Activated T-cell treated with anti-CD3 and anti-CD28 coated beads, Interleukin-2, amount 50 U/mL, for 48 hours (primary cell): ENCODE measurements around the gene THSD8.

Experiments
- DNase-seq, 2 experiments: peaks; one replicate each; pipeline ENCODE4 v3.0.0-alpha.2; 2020

Gene THSD8

GRCh38 chr19:12779162-12779993 is 22.5 kb upstream of the THSD8 start:
- peak; percentile 44 to 49 for DNase-seq

GRCh38 chr19:12782174-12782423 is 19.8 kb upstream of the THSD8 start:
- no peak for DNase-seq

GRCh38 chr19:12782424-12783290 is 19.2 kb upstream of the THSD8 start:
- DNase-seq, result peak; percentile 92 to 94

GRCh38 chr19:12783291-12783848 is 18.5 kb upstream of the THSD8 start:
- DNase-seq, result no peak

- peak; percentile 49 to 61 for DNase-seq
Measured at GRCh38 chr19:12783849-12784393, 17.9 kb upstream of the THSD8 start.

- DNase-seq, result no peak
Measured at GRCh38 chr19:12784394-12784870, 17.4 kb upstream of the THSD8 start.

- peak; percentile 56 to 59 for DNase-seq
Measured at GRCh38 chr19:12784871-12785430, 16.9 kb upstream of the THSD8 start.

GRCh38 chr19:12785431-12786031 is 16.3 kb upstream of the THSD8 start:
- peak in 1 of 2 experiments; percentile 44 for DNase-seq

- DNase-seq, result peak in 1 of 2 experiments; percentile 46
Measured at GRCh38 chr19:12786141-12786870, 15.6 kb upstream of the THSD8 start.

- DNase-seq, result no peak
Measured at GRCh38 chr19:12786952-12787351, 14.9 kb upstream of the THSD8 start.

- DNase-seq, result no peak
Measured at GRCh38 chr19:12787458-12787857, 14.4 kb upstream of the THSD8 start.

- no peak for DNase-seq
Measured at GRCh38 chr19:12788042-12788681, 13.7 kb upstream of the THSD8 start.

- DNase-seq, result peak; percentile 64 to 68
Measured at GRCh38 chr19:12788682-12789097, 13.2 kb upstream of the THSD8 start.

- DNase-seq, result no peak
Measured at GRCh38 chr19:12789098-12789903, 12.6 kb upstream of the THSD8 start.

GRCh38 chr19:12789904-12790619 is 11.8 kb upstream of the THSD8 start:
- DNase-seq, result peak; percentile 97 to 98

GRCh38 chr19:12790628-12791344 is 11.1 kb upstream of the THSD8 start:
- DNase-seq, result no peak

- peak; percentile 95 to 98 for DNase-seq
Measured at GRCh38 chr19:12791345-12792050, 10.4 kb upstream of the THSD8 start, which contains the start of gene JUNB. JUNB (plus strand) TSS chr19:12791486; CDS start chr19:12791772, 286 bp downstream.
